Activated T-cell treated with anti-CD3 and anti-CD28 coated beads, Interleukin-2, amount 50 U/mL, for 72 hours (primary cell): ENCODE measurements around the gene SRRT. TPM values are rescaled to one million over a fixed set of nuclear protein-coding genes. Genes with fewer than 3 reads are reported as not detected.

Experiments
- ATAC-seq, 2 donors: fragments of 150-1000 bp; cut with Tn5 transposase; replicated peaks in 1 of 2; 2 replicates each; pipeline ENCODE4 v1.10.0; 2021; ENCODE audit warnings: moderate library complexity in 2 of 2, mild to moderate bottlenecking in 1 of 2
- DNase-seq, 2 donors: peaks; one replicate each; pipeline ENCODE4 v3.0.0; 2021 to 2022; ENCODE audit warnings: mixed read lengths in 1 of 2
- H3K27ac Mint-ChIP-seq: one replicate; pipeline ENCODE4 v1.8.0; 2022; ENCODE audit warnings: mild to moderate bottlenecking, moderate library complexity, mixed read lengths
- H3K27me3 Mint-ChIP-seq: one replicate; pipeline ENCODE4 v1.8.0; 2022; ENCODE audit warnings: low read depth, mixed read lengths
- H3K36me3 Mint-ChIP-seq, 2 donors: one replicate each; pipeline ENCODE4 v1.8.0; 2022; ENCODE audit warnings: mixed read lengths in 2 of 2, mild to moderate bottlenecking in 1 of 2; ENCODE audit not compliant: insufficient read depth in 2 of 2
- H3K4me1 Mint-ChIP-seq: one replicate; pipeline ENCODE4 v1.8.0; 2022; ENCODE audit warnings: low read depth, mixed read lengths
- H3K4me3 Mint-ChIP-seq, 2 donors: one replicate each; pipeline ENCODE4 v1.8.0; 2022; ENCODE audit warnings: mild to moderate bottlenecking in 2 of 2, mixed read lengths in 2 of 2, moderate library complexity in 2 of 2
- H3K9me3 Mint-ChIP-seq, 2 donors: one replicate each; pipeline ENCODE4 v1.8.0; 2022; ENCODE audit warnings: mixed read lengths in 2 of 2
- total RNA-seq, 2 donors: library from RNA; stranded (reverse); gene quantifications; one replicate each; pipeline ENCODE4 v1.2.3, GENCODE V29; 2022

SRRT gene, protein sequence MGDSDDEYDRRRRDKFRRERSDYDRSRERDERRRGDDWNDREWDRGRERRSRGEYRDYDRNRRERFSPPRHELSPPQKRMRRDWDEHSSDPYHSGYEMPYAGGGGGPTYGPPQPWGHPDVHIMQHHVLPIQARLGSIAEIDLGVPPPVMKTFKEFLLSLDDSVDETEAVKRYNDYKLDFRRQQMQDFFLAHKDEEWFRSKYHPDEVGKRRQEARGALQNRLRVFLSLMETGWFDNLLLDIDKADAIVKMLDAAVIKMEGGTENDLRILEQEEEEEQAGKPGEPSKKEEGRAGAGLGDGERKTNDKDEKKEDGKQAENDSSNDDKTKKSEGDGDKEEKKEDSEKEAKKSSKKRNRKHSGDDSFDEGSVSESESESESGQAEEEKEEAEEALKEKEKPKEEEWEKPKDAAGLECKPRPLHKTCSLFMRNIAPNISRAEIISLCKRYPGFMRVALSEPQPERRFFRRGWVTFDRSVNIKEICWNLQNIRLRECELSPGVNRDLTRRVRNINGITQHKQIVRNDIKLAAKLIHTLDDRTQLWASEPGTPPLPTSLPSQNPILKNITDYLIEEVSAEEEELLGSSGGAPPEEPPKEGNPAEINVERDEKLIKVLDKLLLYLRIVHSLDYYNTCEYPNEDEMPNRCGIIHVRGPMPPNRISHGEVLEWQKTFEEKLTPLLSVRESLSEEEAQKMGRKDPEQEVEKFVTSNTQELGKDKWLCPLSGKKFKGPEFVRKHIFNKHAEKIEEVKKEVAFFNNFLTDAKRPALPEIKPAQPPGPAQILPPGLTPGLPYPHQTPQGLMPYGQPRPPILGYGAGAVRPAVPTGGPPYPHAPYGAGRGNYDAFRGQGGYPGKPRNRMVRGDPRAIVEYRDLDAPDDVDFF
- total RNA-seq: 100 to 1,000 TPM; 140 to 145 TPM

DNA sequence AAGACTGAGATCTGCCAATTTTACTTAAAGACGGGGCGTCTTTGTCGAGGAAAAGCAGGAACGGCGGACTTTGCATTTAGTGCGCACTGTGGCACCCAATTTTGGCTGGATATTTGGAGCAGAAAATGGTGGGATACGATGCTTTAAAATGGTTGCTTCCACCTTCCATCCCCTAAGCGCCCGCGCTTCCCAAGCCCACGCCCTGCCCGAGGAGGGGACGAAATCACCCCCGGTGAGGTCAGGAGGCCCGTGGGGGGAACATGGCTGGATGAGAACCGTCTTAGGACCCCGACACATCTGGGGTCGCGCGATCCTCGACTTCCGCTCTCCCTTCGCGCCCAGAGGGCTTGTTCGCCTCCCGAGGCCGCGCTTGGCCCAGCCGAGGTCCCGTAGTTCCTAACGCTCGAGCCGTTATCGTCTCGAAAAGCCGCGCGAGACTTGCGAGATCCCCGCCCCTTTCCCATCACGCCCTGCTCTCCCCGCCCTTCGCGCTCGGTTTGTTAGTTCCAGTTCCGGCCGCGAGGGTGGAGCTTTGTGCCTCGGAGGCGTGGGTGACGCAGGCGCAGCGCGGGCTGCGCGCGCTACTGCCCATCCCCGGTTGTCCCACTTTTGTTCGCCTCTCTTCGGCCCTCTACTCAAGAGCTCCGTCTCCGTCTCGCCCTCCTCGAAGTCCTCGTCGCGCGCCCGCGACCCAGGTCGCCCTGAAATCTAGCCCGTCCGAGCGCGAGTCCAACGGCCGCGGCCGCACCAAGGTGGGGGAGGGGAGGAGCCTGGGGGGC lies at the start of gene SRRT:
SRRT (plus strand) TSS at position 527 of the 779 bp plus-strand sequence. CDS start 488 bp downstream, outside the sequence.
- Mint-ChIP-seq H3K4me1 (peaks cover 47% of the 10 kb centered on the region), H3K27me3 (no peaks in the 10 kb centered on the region), H3K36me3 (peaks cover 12 to 50% of the 10 kb centered on the region in 2 donors), H3K9me3 (no peaks in the 10 kb centered on the region), H3K27ac (peak within 1 kb of the TSS; percentile 90), H3K4me3 (peak within 1 kb of the TSS; percentile 86 to 98)
- DNase-seq (peak; percentile 98 to 99), ATAC-seq (peak; percentile 94 to 95)

DNA sequence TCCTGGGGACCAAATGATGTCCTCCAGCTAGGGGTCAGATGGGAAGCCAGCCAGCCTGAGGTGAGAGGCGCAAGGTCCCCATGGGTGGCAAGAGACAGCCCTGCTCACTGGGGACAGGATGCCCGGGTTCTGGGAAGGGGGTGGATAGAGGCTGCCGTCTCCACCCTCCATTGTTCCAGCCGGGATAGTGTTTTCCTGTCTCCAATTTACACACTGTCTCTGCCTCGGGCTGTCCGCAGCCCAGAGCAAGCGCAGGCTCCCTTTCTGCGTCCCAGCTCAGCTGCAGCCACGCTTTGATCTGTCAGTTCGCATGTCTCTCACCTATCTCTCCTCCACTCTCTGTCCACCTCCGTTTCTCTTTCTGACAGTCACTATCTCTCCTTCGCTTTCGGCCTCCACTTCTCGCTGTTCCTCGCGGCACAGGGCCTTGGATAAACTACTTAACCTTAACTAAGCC lies 49.7 kb upstream of the SRRT start:
- H3K4me1 Mint-ChIP-seq: peaks cover 18% of the 10 kb centered on the region
- H3K9me3 Mint-ChIP-seq: no peaks in the 10 kb centered on the region
- DNase-seq (no peak), ATAC-seq (no peak)
- H3K27ac Mint-ChIP-seq: no peak overlapping the region
- H3K4me3 Mint-ChIP-seq: no peak overlapping the region
- H3K27me3 Mint-ChIP-seq: peaks cover 42% of the 10 kb centered on the region
- peaks cover 3% of the 10 kb centered on the region in 2 donors for H3K36me3 Mint-ChIP-seq

DNA sequence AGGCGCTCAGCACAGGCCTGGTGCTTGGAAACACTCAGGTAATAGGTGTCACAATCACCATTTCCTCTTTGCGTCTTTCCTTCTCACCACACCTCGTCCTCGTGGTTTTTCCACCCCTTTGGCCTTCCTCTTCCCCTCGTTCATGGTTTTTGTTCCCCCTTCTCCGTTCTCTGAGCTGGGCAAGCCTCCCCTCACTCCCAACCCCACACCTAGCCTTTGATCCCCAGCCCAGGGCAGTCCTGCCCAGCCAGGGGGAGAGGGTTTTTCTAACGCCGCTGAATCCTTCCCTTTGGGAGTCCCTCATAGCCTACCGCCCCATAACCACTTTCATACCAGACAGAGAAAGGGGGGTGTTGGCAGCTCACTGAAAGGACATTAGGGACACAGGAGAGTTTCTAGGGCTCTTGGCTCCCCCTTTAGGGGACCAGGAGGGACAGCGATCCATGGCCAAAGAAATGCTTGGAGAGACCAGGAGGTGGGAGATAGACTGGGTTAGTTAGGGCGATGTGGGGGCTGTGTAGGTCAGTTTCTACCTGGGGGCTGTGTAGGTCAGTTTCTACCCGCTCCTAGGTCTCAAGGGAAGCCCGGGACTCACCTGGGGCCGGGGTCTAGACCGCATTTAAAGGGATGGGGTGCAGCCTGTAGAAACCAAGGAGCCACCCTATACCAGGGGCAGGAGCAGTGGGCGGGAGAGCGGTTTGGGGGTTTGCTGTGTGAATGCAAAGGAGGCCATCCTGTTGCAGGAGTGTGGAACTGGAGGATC lies 49.0 kb upstream of the SRRT start:
- Mint-ChIP-seq H3K4me3 (peak overlapping the region; percentile 71 to 74), H3K27ac (no peak overlapping the region), H3K36me3 (peaks cover 3% of the 10 kb centered on the region in 2 donors), H3K27me3 (peaks cover 42% of the 10 kb centered on the region), H3K4me1 (peaks cover 18% of the 10 kb centered on the region), H3K9me3 (no peaks in the 10 kb centered on the region)
- DNase-seq (no peak), ATAC-seq (no peak)

DNA sequence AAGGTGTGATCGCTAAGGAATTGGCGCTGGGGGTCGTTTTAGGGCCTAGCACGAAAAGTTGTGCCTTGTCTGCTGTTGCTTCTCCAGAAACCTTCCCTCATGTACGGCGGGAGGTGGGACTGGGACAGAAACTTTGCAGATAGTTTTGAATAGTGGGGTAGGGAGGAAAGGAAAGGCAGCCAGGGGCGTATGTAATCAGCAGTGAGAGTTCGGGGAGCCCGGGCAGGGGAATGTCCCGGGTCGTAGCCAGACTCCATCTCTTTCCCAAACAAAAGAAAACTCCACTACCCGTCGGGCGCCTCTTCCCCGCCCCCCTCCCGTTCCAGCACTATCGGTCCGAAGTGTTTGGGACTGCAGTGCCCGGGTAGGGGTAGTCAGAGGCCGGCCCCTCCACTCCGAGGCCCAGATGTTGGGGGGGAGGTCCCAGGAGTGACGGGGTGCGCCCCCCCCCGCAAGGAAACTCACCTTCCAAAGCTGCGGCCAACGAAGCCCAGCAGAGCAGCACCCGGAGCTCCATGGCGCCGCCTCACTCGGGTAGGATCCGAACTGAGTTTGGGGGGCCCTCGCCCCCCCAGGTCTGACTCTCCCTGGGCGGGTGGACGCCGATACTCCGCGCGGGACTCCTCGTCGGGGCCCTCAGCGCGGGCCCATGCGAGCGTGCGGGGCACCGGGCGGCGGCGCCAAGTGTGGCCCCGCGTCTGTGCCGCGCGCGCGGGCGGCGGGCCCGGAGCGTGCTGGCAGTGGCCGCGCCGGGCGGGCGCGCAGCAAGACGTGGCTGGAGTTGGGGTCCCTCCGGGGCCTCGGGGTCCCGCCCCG lies 48.2 kb upstream of the SRRT start:
- Mint-ChIP-seq H3K4me3 (peak overlapping the region; percentile 71 to 74), H3K27me3 (peaks cover 42% of the 10 kb centered on the region), H3K36me3 (peaks cover 3% of the 10 kb centered on the region in 2 donors), H3K9me3 (no peaks in the 10 kb centered on the region), H3K4me1 (peaks cover 18% of the 10 kb centered on the region), H3K27ac (no peak overlapping the region)
- ATAC-seq: peak; percentile 64 to 75
- DNase-seq: peak in 1 of 2 donors; percentile 13

DNA sequence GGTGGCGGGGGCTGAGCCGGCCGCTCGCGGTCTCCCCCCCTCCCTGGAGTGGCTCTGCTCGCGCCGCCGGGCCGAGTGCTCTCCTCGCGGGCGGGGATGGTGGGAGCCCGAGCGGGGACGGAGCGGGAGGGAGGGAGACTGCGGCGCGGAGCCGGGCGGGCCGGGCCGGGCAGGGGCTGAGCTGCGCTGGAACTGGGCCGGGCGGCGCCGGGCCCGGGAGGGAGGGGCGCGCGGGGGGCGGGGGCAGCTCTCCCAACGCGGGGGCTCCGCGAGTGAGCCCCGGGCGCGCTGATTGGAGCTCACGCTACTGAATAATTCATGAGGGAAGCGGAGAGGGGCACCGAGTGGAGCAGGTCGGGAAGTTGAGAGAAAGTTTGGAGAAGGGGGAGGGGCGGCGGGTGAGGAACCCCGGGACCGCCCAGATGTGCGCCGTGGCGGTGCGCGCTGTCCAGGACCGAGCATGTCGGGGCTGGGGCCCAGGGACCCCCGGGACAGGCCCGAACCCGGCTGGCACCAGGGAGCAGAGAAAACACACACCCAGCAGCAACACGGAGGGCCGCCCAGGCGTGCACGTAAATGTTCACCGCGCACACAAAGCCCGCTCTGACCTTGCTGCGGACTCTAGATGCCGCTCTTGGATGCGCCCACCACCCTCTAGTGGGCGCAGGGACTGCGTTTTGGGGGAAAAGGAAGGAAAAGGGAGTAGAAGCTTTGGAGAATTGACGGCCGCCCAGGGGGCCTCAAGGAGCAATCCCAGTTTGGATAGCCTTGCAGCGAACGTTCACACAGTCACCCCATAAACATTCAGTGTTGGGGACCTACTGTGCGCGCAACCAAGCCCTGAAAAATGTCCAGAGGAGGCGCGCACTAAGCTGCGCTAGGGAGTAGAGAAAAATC lies 47.3 kb upstream of the SRRT start, which contains the start of gene EPHB4:
EPHB4 (minus strand) TSS at position 194 of the 897 bp plus-strand sequence. CDS start 493 bp downstream, outside the sequence.
- Mint-ChIP-seq H3K9me3 (no peaks in the 10 kb centered on the region), H3K27ac (no peak within 1 kb of the TSS), H3K4me1 (peaks cover 18% of the 10 kb centered on the region), H3K27me3 (peaks cover 42% of the 10 kb centered on the region), H3K36me3 (peaks cover 3% of the 10 kb centered on the region in 2 donors), H3K4me3 (peak within 1 kb of the TSS; percentile 87 to 88)
- DNase-seq (peak; percentile 8 to 14), ATAC-seq (peak; percentile 61 to 66)

DNA sequence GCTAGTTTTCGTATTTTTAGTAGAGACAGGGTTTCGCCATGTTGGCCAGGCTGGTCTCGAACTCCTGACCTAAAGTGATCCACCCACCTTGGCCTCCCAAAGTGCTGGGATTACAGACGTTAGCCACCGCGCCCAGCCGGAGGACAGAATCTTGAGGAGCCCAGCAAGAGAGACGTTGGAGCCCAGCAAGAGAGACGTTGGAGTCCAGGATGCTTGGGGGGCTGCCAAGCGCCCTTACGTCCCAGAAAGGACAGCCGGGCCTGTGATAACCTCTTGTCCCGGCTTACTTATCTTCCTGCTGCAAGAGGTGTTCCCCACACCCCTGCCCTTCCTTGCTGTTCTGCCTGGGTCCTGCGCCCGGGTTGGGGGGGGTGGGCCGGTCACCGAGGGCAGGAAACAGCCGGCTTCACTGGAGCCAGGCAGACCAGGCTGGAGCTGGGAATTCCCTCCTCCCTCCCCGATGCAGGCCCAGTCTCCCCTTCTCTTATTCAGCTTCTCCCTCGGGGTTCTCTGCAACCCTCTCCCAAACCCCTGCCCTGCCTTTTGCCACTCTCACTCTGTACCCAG lies 45.7 kb upstream of the SRRT start:
- ATAC-seq (no peak), DNase-seq (no peak)
- Mint-ChIP-seq H3K4me3 (no peak overlapping the region), H3K27ac (no peak overlapping the region), H3K9me3 (no peaks in the 10 kb centered on the region), H3K27me3 (peaks cover 42% of the 10 kb centered on the region), H3K36me3 (peaks cover 3% of the 10 kb centered on the region in 2 donors), H3K4me1 (peaks cover 18% of the 10 kb centered on the region)

DNA sequence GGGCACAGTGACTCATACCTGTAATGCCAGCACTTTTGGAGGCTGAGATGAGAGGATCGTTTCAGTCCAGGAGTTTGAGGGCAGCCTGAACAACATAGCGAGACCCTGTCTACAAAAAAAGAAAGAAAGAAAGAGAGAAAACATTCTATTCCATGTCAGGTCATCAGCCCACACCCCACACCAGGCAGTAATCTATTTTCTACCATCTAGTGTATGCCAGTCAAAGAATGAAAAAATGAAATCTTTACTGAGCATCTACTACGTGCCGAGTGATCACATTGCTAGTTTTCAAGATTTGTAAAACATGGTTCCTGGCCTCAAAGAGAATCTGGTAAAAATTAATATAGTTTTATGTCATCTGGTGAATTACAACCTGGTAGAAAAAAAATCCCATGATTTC lies 44.5 kb upstream of the SRRT start:
- no peak for DNase-seq
- H3K9me3 Mint-ChIP-seq: no peaks in the 10 kb centered on the region
- ATAC-seq: peak in 1 of 2 donors; percentile 42

DNA sequence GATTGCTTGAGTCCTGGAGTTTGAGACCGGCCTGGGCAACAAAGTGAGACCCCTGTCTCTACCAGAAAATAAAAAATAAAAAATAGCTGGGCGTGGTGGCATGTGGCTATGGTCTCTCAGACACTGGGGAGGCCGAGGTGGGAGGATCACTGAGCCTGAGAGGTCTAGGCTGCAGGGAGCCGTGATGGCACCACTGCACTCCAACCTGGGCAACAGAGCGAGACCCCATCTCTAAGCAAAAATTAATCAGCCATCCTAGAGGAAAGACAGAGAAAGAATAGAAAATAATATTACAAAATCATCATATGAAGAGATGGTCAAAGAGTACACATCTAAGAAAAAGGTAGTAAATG lies 42.6 kb upstream of the SRRT start:
- Mint-ChIP-seq H3K4me1 (peaks cover 13% of the 10 kb centered on the region), H3K4me3 (no peak overlapping the region), H3K27ac (no peak overlapping the region), H3K9me3 (no peaks in the 10 kb centered on the region), H3K27me3 (peaks cover 22% of the 10 kb centered on the region), H3K36me3 (peaks cover 2 to 3% of the 10 kb centered on the region in 2 donors)
- ATAC-seq (no peak), DNase-seq (no peak)

More for the DNA sequence above, 44.5 kb upstream of the SRRT start:
- Mint-ChIP-seq H3K27ac (no peak overlapping the region), H3K4me1 (peaks cover 18% of the 10 kb centered on the region), H3K4me3 (no peak overlapping the region), H3K36me3 (peaks cover 3% of the 10 kb centered on the region in 2 donors), H3K27me3 (peaks cover 35% of the 10 kb centered on the region)

DNA sequence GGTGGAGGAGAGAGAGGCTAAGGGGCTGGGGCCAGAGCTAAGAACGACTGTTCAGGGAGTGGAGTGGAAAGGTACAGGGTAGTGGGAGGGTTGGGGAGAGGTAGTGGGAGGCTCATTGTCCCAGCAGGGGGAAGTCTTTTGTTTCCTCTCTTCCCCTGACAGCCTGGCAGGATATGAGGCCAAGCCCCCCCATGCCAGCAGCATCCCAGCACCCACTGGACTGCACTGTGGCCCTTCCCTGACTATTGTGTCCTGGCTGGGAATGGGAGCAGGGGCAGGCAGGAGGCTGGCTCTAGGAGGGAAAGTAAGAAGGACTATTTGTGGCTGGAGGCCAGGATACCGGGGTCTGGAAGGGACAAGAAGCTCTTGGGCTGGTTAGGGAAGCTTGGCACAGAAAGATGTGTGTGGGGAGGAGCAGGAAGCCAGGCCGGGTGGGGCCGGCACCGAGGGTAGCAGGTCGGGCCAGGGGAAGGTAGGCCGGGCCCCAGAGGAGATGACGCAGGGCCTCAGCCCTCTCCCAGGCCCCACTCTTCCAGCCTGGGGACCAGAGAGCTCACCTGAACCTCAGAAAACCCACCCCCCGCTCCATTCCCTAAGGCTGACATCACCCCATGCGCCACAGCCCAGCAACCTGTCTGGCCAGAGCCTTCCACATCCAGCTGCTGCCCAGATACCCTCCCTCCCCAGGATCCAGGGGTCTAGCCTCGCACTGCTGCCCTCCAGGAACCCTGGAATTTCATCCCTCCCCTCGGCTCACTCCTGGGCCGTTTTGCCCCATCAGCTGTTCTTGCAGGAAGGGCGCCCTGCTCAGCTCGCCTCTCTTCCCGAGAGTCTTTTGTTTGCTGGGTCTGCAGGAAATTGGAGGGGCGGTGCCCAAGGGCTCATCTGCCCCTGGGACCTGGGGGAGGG lies 38.7 kb upstream of the SRRT start:
- Mint-ChIP-seq H3K36me3 (no peaks in the 10 kb centered on the region), H3K4me1 (peaks cover 11% of the 10 kb centered on the region), H3K27me3 (no peaks in the 10 kb centered on the region), H3K9me3 (no peaks in the 10 kb centered on the region), H3K4me3 (peak overlapping the region; percentile 38 to 40), H3K27ac (no peak overlapping the region)
- ATAC-seq: no peak
- no peak for DNase-seq

DNA sequence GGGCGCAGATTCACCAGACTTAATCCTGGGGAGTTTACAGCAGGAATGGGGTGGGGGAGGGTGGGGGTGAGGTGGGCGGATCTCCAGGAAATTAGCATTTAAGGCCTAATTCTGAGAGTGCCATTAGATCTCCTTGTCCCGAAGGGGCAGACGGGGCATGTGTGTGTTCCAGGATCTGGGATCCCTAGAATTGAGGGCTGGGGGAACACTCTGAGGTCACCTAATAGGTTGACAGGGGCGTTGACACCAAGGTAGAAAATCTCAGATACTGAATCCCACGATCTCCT lies 38.1 kb upstream of the SRRT start:
- H3K27ac Mint-ChIP-seq: no peak overlapping the region

More for the DNA sequence above, 38.1 kb upstream of the SRRT start:
- Mint-ChIP-seq H3K9me3 (no peaks in the 10 kb centered on the region), H3K36me3 (no peaks in the 10 kb centered on the region), H3K4me1 (peaks cover 11% of the 10 kb centered on the region), H3K27me3 (no peaks in the 10 kb centered on the region), H3K4me3 (peak overlapping the region; percentile 82 to 84)
- no peak for ATAC-seq
- DNase-seq: no peak
